Measurements from ENCODE around the gene CCND2. TPM values are rescaled to one million over a fixed set of nuclear protein-coding genes. Genes with fewer than 3 reads are reported as not detected.

The CCND2 gene
- total and polyA plus RNA-seq, 2 of the 8 experiments (the other 6 are each of a cell fraction or from before 2014, with no cell fraction given), result 41.7 to 223 TPM

DNA sequence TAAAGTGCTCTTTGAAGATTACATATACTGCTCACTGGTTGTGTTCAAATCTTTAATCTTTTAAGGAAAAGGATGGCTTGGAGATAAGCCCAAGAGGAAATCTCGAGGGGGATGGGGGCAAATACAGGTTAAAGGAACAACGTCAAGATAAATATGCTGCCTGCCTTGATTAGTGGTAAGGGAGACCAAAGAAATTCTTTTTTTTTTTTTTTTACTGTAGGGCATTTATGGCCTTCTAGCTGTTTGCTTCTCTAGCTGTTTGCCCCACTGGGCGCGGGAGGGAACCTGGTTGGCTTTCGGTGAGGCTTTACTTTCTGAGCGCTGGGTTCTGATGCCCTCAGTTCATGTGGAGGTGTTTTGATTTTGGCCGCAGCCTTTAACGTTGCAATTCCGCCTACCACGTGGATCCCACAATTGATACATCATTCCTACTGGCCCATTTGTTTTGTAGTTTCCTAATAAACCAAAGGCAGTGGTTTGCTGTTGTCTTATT is 5.7 kb downstream of the CCND2 start (continued):
- TF ChIP-seq TAF1 (IDR thresholded peaks at IDR 0.05; ENCODE audit: low read depth, low read length), result no peak
- TF ChIP-seq JUN (IDR thresholded peaks at IDR 0.05; ENCODE audit: low read depth, low read length), result no peak
- no peak for TF ChIP-seq EZH2 (IDR thresholded peaks at IDR 0.05; ENCODE audit: low read depth, low read length, severe bottlenecking)
